HepG2 (cell line): Measurements from ENCODE around the gene C10orf90. TPM values are rescaled to one million over a fixed set of nuclear protein-coding genes. Genes with fewer than 3 reads are reported as not detected.

Source experiments
- ATAC-seq: fragments of 200-7000 bp; cut with Tn5 transposase; 3 replicates; pipeline ENCODE4 v1.9.1; 2020; ENCODE audit warnings: mild to moderate bottlenecking, moderate library complexity
- BruUV-seq: library from RNA; stranded (reverse); fragments of 400-500 nt; replicated peaks from 2 replicates; lab custom pipeline; 2021; lab: Mats Ljungman, UMichigan
- CTCF ChIA-PET: fragments of 300-600 bp; formaldehyde crosslinking; extraction: SDS; loops from one replicate; lab custom pipeline; 2021; ENCODE audit warnings: low total read pairs, inconsistent platforms, low intra/inter-chr PET ratio; lab: Yijun Ruan, JAX
- POLR2A ChIA-PET: fragments of 350-600 bp; sonication (Branson Sonifier 250); formaldehyde crosslinking; loops from one replicate; lab custom pipeline; 2020; ENCODE audit warnings: antibody characterized with exemption, inconsistent platforms; lab: Yijun Ruan, JAX
- DNase-seq: peaks from one replicate; pipeline ENCODE4 v3.0.0-alpha.2; 2015; ENCODE audit warnings: low spot score
- FAIRE-seq: peaks from 3 replicates; lab custom pipeline; 2011; peaks lifted over from hg19 to GRCh38; lab: Jason Lieb, UNC
- H2AFZ ChIP-seq: one replicate; pipeline ENCODE4 v1.6.1; 2011; ENCODE audit warnings: low read length, inconsistent platforms
- H3K27ac ChIP-seq: fragments of 300-600 bp; 3 replicates; pipeline ENCODE4 v1.8.0; 2011; ENCODE audit warnings: mixed run types, mild to moderate bottlenecking, mixed read lengths, low read length, inconsistent platforms; ENCODE audit not compliant: insufficient read depth; ENCODE audit errors: extremely low read length
- H3K27me3 ChIP-seq, 2 experiments: fragments of 200-600 bp in 1 of 2; 2 replicates in 1 of 2; 3 replicates in 1 of 2; pipeline versions ENCODE4 v1.6.0 to v1.8.0; 2011; ENCODE audit warnings: low read length in 2 of 2, mild to moderate bottlenecking in 2 of 2, moderate library complexity in 2 of 2, inconsistent platforms in 1 of 2; ENCODE audit not compliant: insufficient read depth in 2 of 2, control insufficient read depth in 1 of 2
- H3K36me3 ChIP-seq, 2 experiments: fragments of 200-600 bp in 1 of 2; replicated peaks in 1 of 2; 2 replicates in 1 of 2; 3 replicates in 1 of 2; pipeline versions ENCODE4 v1.5.1 to v1.8.0; 2011; ENCODE audit warnings: low read length in 2 of 2, inconsistent platforms in 1 of 2; ENCODE audit not compliant: insufficient read depth in 2 of 2, control insufficient read depth in 1 of 2
- H3K4me1 ChIP-seq: 2 replicates; pipeline ENCODE4 v1.5.1; 2012; ENCODE audit warnings: low read length, inconsistent platforms; ENCODE audit not compliant: insufficient read depth
- H3K4me2 ChIP-seq: 2 replicates; pipeline ENCODE4 v1.6.0; 2011; ENCODE audit warnings: low read depth, low read length, inconsistent platforms
- H3K4me3 ChIP-seq, 3 experiments: fragments of 200-600 bp in 1 of 3; sonication (generic), shearing (Covaris generic) in 1 of 3; replicated peaks in 1 of 3; 2 replicates each; pipeline ENCODE4 v1.5.1; 2011 to 2016; ENCODE audit warnings: low read length in 3 of 3, inconsistent platforms in 2 of 3, low read depth in 2 of 3, mild to moderate bottlenecking in 2 of 3, control low read depth in 1 of 3, mixed read lengths in 1 of 3; ENCODE audit not compliant: insufficient read depth in 1 of 3
- H3K79me2 ChIP-seq: one replicate; pipeline ENCODE4 v1.6.1; 2011; ENCODE audit warnings: low read length, inconsistent platforms; ENCODE audit not compliant: insufficient read depth
- H3K9ac ChIP-seq: 2 replicates; pipeline ENCODE4 v1.6.0; 2011; ENCODE audit warnings: mild to moderate bottlenecking, low read depth, low read length, inconsistent platforms; ENCODE audit not compliant: insufficient read depth
- H3K9me3 ChIP-seq: 2 replicates; pipeline ENCODE4 v1.5.1; 2012; ENCODE audit warnings: mild to moderate bottlenecking, low read length
- H4K20me1 ChIP-seq: 2 replicates; pipeline ENCODE4 v1.6.0; 2011; ENCODE audit warnings: inconsistent platforms, mild to moderate bottlenecking, low read length, moderate library complexity; ENCODE audit not compliant: insufficient read depth
- HNRNPLL ChIP-seq: fragments of 200-400 bp; formaldehyde crosslinking; IDR thresholded peaks from 2 replicates; pipeline ENCODE4 v1.6.1; 2017; ENCODE audit warnings: mild to moderate bottlenecking, low read depth, low read length; ENCODE audit not compliant: poor library complexity, severe bottlenecking
- KDM2A ChIP-seq: sonication (generic); formaldehyde crosslinking; IDR thresholded peaks from 2 replicates; pipeline ENCODE4 v1.4.0; 2020; ENCODE audit warnings: low read depth, missing genetic modification reagents, borderline replicate concordance
- POLR2A ChIP-seq, 2 experiments: IDR thresholded peaks; 2 replicates each; pipeline ENCODE4 v1.6.1; 2011; ENCODE audit warnings: low read depth in 2 of 2, low read length in 2 of 2, mild to moderate bottlenecking in 1 of 2, moderate library complexity in 1 of 2; ENCODE audit not compliant: insufficient read depth in 1 of 2
- RBM39 ChIP-seq: fragments of 200-400 bp; formaldehyde crosslinking; IDR thresholded peaks from one replicate; pipeline ENCODE4 v1.6.1; 2018; ENCODE audit warnings: antibody characterized with exemption, mild to moderate bottlenecking, low read depth, low read length; ENCODE audit not compliant: poor library complexity, severe bottlenecking
- YY1 ChIP-seq: IDR thresholded peaks from 2 replicates; pipeline ENCODE4 v1.6.1; 2011; ENCODE audit warnings: low read length, low read depth, moderate library complexity, mild to moderate bottlenecking; ENCODE audit not compliant: insufficient read depth, insufficient replicate concordance
- WGBS: methylation state at CpG from one replicate; pipeline ENCODE4 v1.1.6; 2017; ENCODE audit warnings: low lambda C conversion rate; 5-methylcytosine and 5-hydroxymethylcytosine counted together
- in situ Hi-C: cut with HindIII; loops from 2 replicates; pipeline ENCODE4 v1.10.0; 2017; ENCODE audit warnings: low pct_unique_long_range_greater_than_20kb; ENCODE audit not compliant: extremely low pct_ligation_motif_present
- intact Hi-C: fragments of 100-400 bp; cut with micrococcal nuclease; formaldehyde crosslinking; loops from one replicate; pipeline ENCODE4 v1.10.0; 2022; ENCODE audit not compliant: unreplicated experiment
- polyA plus RNA-seq, 8 experiments: library from polyadenylated mRNA; depleted of rRNA in 3 of 8; stranded (reverse) in 7 of 8; unstranded in 1 of 8; fragments of >200 nt; fragmentation: Illumina TruSeq in 4 of 8; extraction: Trizol in 4 of 8; gene quantifications; 2 replicates each; pipeline versions ENCODE4 v1.2.1 to v1.2.3, GENCODE V29; 2011 to 2016; ENCODE audit warnings: low read depth in 4 of 8, missing spikeins in 1 of 8, mixed read lengths in 1 of 8; ENCODE audit not compliant: insufficient read depth in 1 of 8
- total RNA-seq, 5 experiments: library from RNA; depleted of rRNA; stranded (reverse); fragments of >200 nt; fragmentation: Illumina TruSeq; extraction: Trizol; gene quantifications; 2 replicates each; pipeline ENCODE4 v1.2.3, GENCODE V29; 2016; ENCODE audit warnings: low read depth in 1 of 5
- TF ChIP-seq, protein P1 (sequence below): sonication (generic); formaldehyde crosslinking; IDR thresholded peaks from 2 replicates; pipeline ENCODE4 v1.5.0; 2020; ENCODE audit warnings: missing genetic modification reagents
- TF ChIP-seq, protein P2 (sequence below): conservative IDR thresholded peaks from 2 replicates; pipeline ENCODE4 v1.6.1; 2018; ENCODE audit warnings: missing genetic modification reagents
- TF ChIP-seq, protein P3 (sequence below): IDR thresholded peaks from 2 replicates; pipeline ENCODE4 v1.4.0; 2020; ENCODE audit warnings: mild to moderate bottlenecking, missing genetic modification reagents
- TF ChIP-seq, protein P4 (sequence below): sonication (generic); formaldehyde crosslinking; IDR thresholded peaks from 2 replicates; pipeline ENCODE4 v1.5.0; 2020; ENCODE audit warnings: mild to moderate bottlenecking, missing genetic modification reagents
- TF ChIP-seq, protein P5 (sequence below): sonication (generic); formaldehyde crosslinking; IDR thresholded peaks from 2 replicates; pipeline ENCODE4 v1.5.0; 2020; ENCODE audit warnings: mild to moderate bottlenecking, missing genetic modification reagents

C10orf90 gene
- total and polyA plus RNA-seq, 2 of the 13 experiments (the other 11 are each of a cell fraction or from before 2014, with no cell fraction given), result not detected

DNA sequence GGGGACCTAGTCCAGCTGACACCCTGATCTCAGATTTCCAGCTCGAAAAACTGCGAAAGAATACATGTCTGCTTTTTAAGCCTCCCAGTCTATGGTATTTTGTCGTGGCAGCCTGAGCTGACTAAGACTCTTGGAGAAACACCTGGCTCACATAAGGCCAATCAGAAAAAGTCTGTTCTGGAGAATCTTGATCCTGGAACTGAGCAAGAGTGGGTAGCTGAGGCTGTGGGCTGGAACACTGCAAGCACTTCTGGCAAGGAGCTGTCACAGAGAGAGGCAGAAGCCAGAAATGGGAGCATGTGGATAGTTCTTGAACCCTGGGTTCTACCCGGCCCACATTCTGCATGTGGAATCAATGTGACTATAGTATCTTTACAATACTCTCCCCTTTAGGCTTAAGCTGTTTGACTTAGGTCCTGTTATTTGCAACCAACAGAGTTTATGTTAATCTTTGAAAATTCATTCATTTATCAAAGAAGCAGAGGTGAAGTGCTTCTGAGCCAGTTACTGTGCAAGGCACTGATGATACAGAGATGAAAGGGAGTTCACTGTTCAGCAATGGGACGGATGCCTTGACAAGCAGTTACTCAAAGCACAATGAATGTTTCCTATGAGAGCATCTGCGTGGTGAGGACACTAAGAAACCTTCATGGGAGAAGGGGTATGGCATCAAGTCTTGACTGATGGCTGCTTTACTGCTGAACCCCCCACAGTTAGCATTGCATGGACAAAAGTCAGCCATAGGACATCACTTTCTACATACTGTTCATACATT, 4.4 kb upstream of the C10orf90 start (continued):
- TF ChIP-seq, protein P1, sequence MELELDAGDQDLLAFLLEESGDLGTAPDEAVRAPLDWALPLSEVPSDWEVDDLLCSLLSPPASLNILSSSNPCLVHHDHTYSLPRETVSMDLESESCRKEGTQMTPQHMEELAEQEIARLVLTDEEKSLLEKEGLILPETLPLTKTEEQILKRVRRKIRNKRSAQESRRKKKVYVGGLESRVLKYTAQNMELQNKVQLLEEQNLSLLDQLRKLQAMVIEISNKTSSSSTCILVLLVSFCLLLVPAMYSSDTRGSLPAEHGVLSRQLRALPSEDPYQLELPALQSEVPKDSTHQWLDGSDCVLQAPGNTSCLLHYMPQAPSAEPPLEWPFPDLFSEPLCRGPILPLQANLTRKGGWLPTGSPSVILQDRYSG (CRISPR knock-in tag), result no peak
- TF ChIP-seq RBM39, result no peak
- TF ChIP-seq YY1, result no peak

DNA sequence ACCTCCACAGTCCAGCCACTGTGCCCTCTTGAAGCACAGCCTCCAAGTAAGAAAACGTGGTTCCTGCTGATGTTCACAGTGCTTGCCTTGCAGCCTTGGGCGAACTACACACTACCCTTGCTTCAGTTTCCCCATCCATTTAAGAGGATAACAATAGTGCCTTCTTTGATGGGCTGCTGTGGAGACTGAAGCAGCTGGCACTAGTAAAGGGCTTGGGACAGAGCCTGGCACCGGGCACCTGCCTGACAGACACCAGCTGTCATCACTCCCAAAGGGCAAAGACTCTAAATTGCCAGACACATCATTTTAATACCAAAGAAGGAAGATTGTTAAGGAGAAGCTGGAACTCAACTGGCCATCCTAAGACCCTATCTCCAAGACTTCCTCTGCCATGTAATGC, 3.1 kb upstream of the C10orf90 start:
- Histone ChIP-seq H3K27me3 (peaks cover 2 to 10% of the 10 kb centered on the region in 2 experiments; a peak in 3 of 5 replicates), H3K9me3 (no peaks in the 10 kb centered on the region; the same call in 1 of the 2 replicates), H3K4me1 (no peaks in the 10 kb centered on the region), H3K4me3 (no peak overlapping the region), H3K4me2 (no peak overlapping the region), H3K36me3 (no peaks in the 10 kb centered on the region), H3K27ac (no peak overlapping the region), H3K79me2 (no peaks in the 10 kb centered on the region), H2AFZ (no peak overlapping the region), H4K20me1 (no peaks in the 10 kb centered on the region), H3K9ac (no peak overlapping the region)
- ChIA-PET CTCF (no interaction called here), POLR2A (no interaction called here)
- WGBS, result 3% methylated on average over 3 of the region's 3 CpGs
- DNase-seq, result no peak
- BruUV-seq, result no TSS peak
- intact Hi-C loops, result no loop called here
- FAIRE-seq, result no peak
- in situ Hi-C loops, result no loop called here
- ATAC-seq, result no peak
- TF ChIP-seq, protein P2, sequence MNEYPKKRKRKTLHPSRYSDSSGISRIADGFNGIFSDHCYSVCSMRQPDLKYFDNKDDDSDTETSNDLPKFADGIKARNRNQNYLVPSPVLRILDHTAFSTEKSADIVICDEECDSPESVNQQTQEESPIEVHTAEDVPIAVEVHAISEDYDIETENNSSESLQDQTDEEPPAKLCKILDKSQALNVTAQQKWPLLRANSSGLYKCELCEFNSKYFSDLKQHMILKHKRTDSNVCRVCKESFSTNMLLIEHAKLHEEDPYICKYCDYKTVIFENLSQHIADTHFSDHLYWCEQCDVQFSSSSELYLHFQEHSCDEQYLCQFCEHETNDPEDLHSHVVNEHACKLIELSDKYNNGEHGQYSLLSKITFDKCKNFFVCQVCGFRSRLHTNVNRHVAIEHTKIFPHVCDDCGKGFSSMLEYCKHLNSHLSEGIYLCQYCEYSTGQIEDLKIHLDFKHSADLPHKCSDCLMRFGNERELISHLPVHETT, result no peak
- TF ChIP-seq, protein P3, sequence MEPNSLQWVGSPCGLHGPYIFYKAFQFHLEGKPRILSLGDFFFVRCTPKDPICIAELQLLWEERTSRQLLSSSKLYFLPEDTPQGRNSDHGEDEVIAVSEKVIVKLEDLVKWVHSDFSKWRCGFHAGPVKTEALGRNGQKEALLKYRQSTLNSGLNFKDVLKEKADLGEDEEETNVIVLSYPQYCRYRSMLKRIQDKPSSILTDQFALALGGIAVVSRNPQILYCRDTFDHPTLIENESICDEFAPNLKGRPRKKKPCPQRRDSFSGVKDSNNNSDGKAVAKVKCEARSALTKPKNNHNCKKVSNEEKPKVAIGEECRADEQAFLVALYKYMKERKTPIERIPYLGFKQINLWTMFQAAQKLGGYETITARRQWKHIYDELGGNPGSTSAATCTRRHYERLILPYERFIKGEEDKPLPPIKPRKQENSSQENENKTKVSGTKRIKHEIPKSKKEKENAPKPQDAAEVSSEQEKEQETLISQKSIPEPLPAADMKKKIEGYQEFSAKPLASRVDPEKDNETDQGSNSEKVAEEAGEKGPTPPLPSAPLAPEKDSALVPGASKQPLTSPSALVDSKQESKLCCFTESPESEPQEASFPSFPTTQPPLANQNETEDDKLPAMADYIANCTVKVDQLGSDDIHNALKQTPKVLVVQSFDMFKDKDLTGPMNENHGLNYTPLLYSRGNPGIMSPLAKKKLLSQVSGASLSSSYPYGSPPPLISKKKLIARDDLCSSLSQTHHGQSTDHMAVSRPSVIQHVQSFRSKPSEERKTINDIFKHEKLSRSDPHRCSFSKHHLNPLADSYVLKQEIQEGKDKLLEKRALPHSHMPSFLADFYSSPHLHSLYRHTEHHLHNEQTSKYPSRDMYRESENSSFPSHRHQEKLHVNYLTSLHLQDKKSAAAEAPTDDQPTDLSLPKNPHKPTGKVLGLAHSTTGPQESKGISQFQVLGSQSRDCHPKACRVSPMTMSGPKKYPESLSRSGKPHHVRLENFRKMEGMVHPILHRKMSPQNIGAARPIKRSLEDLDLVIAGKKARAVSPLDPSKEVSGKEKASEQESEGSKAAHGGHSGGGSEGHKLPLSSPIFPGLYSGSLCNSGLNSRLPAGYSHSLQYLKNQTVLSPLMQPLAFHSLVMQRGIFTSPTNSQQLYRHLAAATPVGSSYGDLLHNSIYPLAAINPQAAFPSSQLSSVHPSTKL, result no peak
- TF ChIP-seq, protein P4, sequence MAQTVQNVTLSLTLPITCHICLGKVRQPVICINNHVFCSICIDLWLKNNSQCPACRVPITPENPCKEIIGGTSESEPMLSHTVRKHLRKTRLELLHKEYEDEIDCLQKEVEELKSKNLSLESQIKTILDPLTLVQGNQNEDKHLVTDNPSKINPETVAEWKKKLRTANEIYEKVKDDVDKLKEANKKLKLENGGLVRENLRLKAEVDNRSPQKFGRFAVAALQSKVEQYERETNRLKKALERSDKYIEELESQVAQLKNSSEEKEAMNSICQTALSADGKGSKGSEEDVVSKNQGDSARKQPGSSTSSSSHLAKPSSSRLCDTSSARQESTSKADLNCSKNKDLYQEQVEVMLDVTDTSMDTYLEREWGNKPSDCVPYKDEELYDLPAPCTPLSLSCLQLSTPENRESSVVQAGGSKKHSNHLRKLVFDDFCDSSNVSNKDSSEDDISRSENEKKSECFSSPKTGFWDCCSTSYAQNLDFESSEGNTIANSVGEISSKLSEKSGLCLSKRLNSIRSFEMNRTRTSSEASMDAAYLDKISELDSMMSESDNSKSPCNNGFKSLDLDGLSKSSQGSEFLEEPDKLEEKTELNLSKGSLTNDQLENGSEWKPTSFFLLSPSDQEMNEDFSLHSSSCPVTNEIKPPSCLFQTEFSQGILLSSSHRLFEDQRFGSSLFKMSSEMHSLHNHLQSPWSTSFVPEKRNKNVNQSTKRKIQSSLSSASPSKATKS (CRISPR knock-in tag), result no peak
- TF ChIP-seq POLR2A (IDR thresholded peaks at IDR 0.05; ENCODE audit: insufficient read depth in 1 of 2, low read depth in 2 of 2, low read length in 2 of 2) (no peak), HNRNPLL (no peak), KDM2A (CRISPR knock-in tag) (no peak)
- TF ChIP-seq, protein P5, sequence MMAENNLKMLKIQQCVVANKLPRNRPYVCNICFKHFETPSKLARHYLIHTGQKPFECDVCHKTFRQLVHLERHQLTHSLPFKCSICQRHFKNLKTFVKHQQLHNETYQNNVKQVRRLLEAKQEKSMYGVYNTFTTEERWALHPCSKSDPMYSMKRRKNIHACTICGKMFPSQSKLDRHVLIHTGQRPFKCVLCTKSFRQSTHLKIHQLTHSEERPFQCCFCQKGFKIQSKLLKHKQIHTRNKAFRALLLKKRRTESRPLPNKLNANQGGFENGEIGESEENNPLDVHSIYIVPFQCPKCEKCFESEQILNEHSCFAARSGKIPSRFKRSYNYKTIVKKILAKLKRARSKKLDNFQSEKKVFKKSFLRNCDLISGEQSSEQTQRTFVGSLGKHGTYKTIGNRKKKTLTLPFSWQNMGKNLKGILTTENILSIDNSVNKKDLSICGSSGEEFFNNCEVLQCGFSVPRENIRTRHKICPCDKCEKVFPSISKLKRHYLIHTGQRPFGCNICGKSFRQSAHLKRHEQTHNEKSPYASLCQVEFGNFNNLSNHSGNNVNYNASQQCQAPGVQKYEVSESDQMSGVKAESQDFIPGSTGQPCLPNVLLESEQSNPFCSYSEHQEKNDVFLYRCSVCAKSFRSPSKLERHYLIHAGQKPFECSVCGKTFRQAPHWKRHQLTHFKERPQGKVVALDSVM (CRISPR knock-in tag), result no peak
